Measurements from ENCODE around the gene DFFA.
"Not testable (repeated sequence)": the region's sequence is repeated elsewhere in the genome, so short reads cannot be mapped to it uniquely, and the experiment has no call there.

The DFFA gene

DNA sequence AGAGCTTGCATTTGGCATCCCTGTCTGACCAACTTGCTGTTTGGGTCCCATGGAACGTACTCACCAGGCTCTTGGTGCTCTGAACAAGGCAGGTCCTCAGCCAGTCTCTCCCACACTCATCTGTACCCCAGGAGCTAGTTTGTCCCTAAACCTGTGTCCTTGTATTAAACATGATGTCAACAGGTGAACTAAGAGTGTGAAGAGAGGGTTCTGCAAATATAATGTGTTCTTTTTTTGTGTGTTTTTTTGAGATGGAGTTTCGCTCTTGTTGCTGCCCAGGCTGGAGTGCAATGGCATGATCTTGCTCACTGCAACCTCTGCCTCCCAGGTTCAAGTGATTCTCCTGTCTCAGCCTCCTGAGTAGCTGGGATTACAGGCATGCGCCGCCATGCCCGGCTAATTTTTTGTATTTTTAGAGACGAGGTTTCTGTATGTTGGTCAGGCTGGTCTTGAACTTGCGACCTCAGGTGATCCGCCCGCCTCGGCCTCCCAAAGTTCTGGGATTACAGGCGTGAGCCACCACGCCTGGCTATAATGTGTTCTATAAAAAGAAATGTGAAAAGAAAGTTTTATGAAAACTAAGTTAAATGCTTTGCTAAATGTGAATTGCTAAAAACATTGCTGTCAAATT is 33.8 kb upstream of the DFFA start:
- DNase-seq (ENCODE audit: low read depth in 2 of 3, low spot score in 1 of 3), result not testable (repeated sequence)

GRCh38 chr1:10504249-10504648 is 31.9 kb upstream of the DFFA start:
- DNase-seq (ENCODE audit: low read depth in 2 of 3, low spot score in 1 of 3), result no peak

- DNase-seq (ENCODE audit: low read depth in 2 of 3, low spot score in 1 of 3), result no peak
Observed at GRCh38 chr1:10502206-10502605, 29.9 kb upstream of the DFFA start.

DNA sequence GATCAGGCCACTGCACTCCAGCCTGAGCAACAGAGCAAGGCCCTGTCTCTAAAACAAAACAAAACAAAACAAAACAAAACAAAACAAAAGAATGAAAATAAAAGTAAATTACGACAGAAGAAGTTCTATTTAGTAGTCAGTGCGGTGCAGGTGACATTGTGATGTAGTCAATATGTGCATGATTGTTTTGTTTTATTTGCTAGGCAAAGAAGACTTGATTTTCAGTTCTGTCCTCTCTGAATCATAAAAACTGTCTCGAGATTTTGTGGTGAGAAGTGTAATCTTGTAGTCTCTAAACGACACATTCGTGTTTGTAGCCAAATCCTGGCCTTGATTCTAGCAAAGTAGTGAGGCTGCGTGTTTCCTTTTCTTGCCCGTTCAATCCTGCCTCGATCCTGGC is 25.9 kb upstream of the DFFA start:
- no peak for DNase-seq (ENCODE audit: low read depth in 2 of 3, low spot score in 1 of 3)

GRCh38 chr1:10497109-10497508 is 24.8 kb upstream of the DFFA start:
- DNase-seq (ENCODE audit: low read depth in 2 of 3, low spot score in 1 of 3), result no peak

GRCh38 chr1:10495952-10496351 is 23.6 kb upstream of the DFFA start:
- no peak for DNase-seq (ENCODE audit: low read depth in 2 of 3, low spot score in 1 of 3)

DNA sequence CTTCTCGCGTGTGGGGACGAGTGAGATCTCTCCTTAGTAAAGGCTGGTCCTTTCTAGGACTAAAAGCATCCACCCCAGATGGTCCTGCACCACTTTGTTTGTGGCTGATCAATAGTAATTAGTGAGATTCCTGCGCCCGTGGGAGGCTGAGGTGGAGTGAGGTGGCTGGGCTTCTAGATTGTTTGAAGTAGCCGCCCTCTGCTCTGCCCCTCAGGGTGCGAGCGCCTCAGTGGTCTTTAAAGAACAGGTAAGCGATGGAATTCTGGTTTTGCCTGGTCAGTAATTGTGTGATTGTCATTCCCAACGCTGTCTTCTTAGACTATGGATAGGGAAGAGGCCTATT is 23.1 kb upstream of the DFFA start:
- no peak for DNase-seq (ENCODE audit: low read depth in 2 of 3, low spot score in 1 of 3)

DNA sequence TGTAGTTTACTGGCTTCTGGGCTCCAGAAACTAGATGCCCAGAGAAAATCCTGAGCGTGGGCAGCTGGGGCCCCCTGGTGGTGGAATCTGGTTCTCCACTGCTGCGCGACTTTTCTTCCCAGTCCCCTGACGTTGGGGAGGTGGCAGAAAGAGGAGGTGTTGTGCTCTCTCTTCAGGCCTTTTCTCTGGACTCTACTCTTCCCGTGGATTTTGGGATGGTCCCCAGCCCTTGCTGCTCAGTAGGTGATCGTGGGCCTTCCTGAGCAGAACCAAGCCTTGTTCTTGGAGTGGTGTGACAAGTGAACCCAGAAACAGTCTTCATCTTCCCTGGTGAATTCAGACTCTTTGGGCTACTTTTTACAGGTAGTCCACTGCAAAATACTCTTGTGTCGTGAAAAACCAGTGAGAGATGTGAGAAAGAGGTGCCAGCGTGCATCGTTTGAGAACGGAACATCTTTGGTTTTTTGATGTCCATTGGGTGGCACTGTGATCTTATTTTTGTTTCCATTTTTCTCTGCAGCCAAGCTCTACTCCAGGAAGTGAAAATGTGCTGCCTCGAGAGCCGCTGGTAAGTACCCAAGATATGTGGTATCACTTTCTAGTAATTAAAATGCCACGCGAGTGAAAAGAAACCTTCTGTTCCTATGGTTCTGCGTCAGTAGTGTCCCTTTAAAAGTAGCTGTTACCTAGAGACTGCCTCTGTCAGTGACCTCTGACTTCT is 22.6 kb upstream of the DFFA start:
- peak; percentile 62 to 93 (median 73) for DNase-seq (ENCODE audit: low read depth in 2 of 3, low spot score in 1 of 3)

DNA sequence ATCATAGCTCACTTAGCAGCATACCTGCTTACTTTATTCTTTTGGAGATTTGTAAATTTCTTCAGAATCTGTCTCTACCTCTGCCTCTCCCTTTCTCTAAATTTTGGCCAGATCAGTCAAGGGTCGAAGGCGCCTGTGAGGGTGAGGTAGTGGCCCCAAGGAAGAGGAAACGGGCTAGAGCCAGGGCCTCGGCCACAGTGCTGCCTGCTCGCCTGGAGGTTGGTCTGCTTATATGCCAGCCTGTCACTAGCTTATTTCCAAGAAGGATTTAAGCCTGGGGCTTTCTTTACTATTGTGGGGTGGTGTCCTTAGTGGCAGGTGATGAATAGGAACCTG is 22.1 kb upstream of the DFFA start:
- no peak for DNase-seq (ENCODE audit: low read depth in 2 of 3, low spot score in 1 of 3)

GRCh38 chr1:10490286-10490970 is 18.1 kb upstream of the DFFA start:
- DNase-seq (ENCODE audit: low read depth in 2 of 3, low spot score in 1 of 3), result no peak

- DNase-seq (ENCODE audit: low read depth in 2 of 3, low spot score in 1 of 3), result no peak
Observed at GRCh38 chr1:10489291-10490055, 17.1 kb upstream of the DFFA start.

GRCh38 chr1:10484521-10484920 is 12.2 kb upstream of the DFFA start:
- no peak for DNase-seq (ENCODE audit: low read depth in 2 of 3, low spot score in 1 of 3)

GRCh38 chr1:10480614-10481013 is 8.3 kb upstream of the DFFA start:
- DNase-seq (ENCODE audit: low read depth in 2 of 3, low spot score in 1 of 3), result no peak

- DNase-seq (ENCODE audit: low read depth in 2 of 3, low spot score in 1 of 3), result no peak
Observed at GRCh38 chr1:10479296-10479695, 7.0 kb upstream of the DFFA start.

- no peak for DNase-seq (ENCODE audit: low read depth in 2 of 3, low spot score in 1 of 3)
Observed at GRCh38 chr1:10475510-10475909, 3.2 kb upstream of the DFFA start.

- peak; percentile 85 to 86 (median 85) for DNase-seq (ENCODE audit: low read depth in 2 of 3, low spot score in 1 of 3)
Observed at GRCh38 chr1:10474613-10475507, 2.5 kb upstream of the DFFA start, which contains the start of gene PEX14. Gene PEX14, plus strand, starts transcription at chr1:10474950. Its CDS starts 17 bp downstream, at chr1:10474967.

GRCh38 chr1:10474309-10474612 is 1.9 kb upstream of the DFFA start:
- not testable (repeated sequence) for DNase-seq (ENCODE audit: low read depth in 2 of 3, low spot score in 1 of 3)

- no peak for DNase-seq (ENCODE audit: low read depth in 2 of 3, low spot score in 1 of 3)
Observed at GRCh38 chr1:10473145-10473765, 926 bp upstream of the DFFA start.

- DNase-seq (ENCODE audit: low read depth in 2 of 3, low spot score in 1 of 3), result no peak
Observed at GRCh38 chr1:10471411-10472219, 714 bp downstream of the DFFA start.

DNA sequence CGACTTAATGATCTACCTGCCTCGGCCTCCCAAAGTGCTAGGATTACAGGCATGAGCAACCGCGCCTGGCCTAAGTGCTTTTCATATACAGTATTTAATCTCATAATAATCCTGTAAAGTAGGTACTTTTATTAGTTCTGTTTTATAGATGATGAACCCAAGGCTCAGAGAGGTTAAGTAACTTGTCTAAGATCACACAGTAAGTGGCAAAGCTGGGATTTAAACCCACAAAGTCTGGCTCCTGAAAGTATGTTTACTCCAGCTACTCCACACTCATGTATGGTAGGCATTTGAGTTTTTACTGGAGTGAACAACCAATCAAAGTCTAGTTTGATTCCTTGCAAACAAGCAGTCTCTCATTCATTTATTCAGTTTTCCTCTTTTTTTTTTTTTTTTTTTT is 2.3 kb downstream of the DFFA start:
- DNase-seq (ENCODE audit: low read depth in 2 of 3, low spot score in 1 of 3), result no peak
